CD4-positive, alpha-beta T cell treated with Interleukin-1 beta for 1 hour (primary cell): ENCODE results near the gene NAPB.
A peak's percentile ranks its signal among the peaks of the same experiment; 100 is the strongest.
"Not testable (repeated sequence)": the region's sequence is repeated elsewhere in the genome, so short reads cannot be mapped to it uniquely, and the experiment has no call there.

ENCODE experiments used
- DNase-seq, 2 donors: peaks; one replicate each; pipeline ENCODE4 v3.0.0-alpha.2; 2020 to 2022

NAPB gene

DNA sequence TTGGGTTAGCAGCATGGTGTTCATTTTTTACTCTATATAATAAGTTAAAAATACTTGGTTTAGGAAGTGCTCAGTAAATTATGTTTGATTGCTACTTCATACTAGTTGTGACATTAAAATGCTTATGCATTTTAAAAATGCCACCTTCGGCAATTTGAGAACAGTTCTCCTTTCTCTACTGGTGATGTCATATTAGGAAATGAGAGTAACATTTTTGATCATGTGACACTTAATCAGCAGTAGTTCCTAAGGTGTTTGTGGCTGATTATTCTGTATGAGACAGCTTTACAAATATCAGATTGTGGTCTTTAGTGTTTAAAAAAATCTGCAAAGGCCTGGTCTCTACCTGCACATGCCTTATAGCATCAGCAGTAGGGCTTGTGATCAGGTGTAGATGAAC, 54.9 kb downstream of the NAPB start:
- peak in 1 of 2 donors; percentile 37 for DNase-seq

DNA sequence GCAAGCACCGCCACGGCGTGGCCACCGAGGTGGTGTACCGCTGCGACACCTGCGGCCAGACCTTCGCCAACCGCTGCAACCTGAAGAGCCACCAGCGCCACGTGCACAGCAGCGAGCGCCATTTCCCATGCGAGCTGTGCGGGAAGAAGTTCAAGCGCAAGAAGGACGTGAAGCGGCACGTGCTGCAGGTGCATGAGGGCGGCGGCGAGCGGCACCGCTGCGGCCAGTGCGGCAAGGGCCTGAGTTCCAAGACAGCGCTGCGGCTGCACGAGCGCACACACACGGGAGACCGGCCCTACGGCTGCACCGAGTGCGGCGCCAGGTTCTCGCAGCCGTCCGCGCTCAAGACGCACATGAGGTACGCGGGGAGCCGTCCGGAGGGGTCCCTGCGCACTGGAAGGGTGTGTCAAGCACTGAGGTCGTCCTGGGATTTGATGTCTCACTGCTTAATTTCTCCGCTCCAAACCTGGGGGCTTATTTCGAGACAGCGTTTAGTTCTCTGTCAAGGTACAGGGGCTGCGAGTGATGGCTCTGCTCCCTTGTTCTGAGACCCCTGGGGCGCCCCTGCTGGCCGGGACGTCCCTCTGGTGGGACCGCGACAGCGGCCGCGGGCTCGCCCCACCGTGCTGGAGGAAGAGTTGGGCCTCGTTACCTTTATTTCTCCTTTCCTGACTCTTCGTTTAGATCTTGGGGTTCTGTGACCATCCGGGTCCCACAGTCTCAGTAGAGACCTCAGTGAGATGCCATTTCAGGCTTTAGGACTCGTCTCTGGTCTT, 55.7 kb downstream of the NAPB start:
- no peak for DNase-seq

DNA sequence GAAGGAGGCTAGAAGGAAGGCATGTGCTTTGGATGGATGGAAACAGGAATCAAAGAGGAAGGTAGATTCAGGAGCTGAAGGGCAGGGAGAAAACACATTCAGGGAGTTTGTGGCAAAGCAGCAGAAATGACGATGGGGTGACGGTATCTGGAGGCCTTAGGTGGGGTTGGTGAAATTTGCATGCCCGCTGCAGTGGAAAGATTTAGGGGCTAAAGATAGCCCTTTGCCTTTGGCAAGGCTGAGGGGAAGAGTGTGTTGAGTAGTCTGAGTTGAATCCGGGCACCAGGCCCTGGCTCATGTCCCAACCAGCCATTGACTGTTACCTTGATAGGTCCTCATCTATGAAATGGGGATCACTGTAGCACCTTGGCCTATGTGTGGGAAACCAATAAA, 58.0 kb downstream of the NAPB start:
- DNase-seq = no peak

DNA sequence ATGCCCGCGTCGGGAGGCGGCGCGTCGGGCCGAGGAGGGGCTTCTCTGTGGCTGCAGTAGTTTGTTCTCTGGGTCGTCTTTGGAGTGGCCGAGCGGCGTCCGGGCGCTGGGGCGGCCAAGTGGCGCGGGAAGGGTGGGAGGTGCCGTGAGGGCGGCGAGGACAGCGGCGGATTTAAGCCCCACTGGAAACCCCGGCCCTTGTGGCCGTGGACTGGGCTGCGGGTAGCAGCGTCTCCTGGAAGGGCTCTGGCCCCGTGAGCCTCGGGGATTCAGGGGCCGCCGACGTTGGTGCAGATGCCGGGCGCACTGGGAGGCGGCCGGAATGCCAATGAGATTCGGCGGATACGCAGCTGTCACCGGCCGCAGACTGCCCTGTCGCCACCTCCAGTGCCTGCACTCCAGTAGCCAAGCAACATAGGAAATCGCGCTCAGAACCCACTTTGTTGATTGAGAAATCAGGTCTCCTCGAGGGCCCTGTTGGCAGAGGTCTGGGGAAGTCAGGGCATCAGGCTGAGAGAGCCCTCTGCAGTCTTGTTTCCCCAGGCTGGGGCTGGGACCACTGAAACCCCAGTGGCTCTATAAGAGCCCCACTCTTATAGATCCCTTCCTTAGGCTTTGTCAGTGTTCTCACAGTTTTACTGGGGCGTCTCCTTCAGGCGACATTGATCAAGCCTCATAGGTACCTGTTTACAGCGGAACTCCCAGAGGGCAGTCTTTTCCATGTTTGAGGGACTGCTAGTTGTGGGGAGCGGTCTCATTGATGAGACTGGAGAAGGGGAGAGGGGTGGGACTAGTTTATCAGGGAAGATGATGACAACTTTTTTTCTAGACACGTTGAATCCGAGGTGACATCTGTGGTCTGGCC, 58.7 kb downstream of the NAPB start:
- DNase-seq = peak; percentile 49 to 60

DNA sequence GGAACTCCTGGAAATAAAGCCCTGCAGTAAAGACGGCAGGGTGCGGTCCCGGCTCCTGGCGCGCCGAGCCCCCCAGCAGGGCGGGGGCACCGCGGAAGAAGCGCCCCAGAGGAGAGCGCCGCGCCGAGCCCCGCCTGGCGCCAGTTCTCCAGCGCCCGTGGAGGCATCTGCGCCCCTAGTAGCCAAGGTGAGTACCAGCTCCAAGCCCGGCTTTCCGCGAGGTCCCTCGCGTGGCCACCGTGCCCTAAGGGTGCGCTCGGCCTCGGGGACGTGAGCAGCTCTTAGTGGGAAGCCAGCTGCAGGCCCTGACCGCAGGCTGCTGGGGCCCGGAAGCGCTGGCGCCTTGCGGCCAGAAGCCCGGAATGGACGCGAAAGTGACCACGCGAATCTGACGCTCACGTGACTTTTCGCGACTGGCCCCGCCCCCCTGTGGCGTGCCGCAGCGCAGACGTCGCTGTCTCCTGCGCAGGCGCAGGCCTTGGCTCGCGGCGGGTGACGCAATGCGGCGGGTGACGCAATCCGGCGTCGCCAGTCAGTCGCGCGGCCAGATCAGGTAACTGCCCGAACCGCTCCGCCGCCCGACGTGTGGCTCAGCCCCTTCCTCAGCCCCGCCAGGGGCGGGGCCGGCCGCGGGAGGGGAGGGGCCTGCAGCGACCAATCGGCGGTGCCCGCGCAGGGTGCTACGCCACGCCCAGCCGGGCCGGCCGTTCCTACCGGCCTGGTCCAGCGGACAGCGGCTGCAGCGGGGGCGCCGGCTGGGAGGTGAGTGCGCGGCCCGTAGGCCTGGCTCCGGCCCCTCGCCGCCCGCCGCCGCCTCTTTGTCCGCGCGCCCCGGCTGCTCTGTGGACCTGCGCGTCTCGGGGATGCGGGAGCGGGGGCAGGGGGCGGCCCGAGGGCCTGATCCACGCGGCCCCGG, 59.6 kb downstream of the NAPB start, which contains the start of gene GZF1:
GZF1 (plus strand) TSS at position 707 of the 916 bp plus-strand sequence. CDS start 2,202 bp downstream, outside the sequence.
- DNase-seq = peak; percentile 98 to 99

DNA sequence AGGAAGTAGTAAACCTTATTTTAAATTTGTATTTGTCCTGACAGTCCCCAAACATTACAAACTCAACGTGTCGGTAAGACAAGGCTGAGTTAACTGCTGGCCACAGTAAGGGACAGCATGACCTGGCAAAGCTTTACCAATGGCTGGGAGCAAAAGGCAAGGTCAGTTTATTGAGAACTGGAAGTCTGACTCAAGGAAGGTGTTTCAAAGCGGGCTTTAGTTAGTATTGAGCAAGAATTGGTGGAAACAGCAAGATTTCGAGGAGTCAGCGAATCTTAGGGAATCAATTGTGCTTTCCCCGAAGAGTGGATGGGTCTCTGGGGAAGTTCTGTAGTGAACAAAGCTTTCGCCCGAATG, 60.2 kb downstream of the NAPB start:
- DNase-seq = peak in 1 of 2 donors; percentile 19

DNA sequence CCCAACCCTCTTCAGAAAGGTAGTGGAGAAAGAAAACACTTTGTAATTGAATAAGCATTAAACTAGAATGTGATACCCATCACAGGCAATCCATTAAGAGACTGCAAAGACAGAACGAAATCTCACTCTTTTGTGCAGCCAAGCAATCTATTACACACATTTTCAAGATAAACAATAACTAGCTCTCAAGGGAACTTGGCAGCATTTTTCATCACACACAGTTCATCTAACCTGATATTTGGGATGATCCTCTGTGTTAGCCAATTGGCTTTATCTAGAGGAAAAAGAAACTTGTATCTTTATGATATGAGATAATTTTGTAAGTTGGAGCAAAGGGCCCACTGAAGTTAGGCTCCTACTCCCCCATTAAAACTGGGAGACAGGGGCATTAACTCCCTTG, 60.8 kb downstream of the NAPB start:
- DNase-seq = no peak

DNA sequence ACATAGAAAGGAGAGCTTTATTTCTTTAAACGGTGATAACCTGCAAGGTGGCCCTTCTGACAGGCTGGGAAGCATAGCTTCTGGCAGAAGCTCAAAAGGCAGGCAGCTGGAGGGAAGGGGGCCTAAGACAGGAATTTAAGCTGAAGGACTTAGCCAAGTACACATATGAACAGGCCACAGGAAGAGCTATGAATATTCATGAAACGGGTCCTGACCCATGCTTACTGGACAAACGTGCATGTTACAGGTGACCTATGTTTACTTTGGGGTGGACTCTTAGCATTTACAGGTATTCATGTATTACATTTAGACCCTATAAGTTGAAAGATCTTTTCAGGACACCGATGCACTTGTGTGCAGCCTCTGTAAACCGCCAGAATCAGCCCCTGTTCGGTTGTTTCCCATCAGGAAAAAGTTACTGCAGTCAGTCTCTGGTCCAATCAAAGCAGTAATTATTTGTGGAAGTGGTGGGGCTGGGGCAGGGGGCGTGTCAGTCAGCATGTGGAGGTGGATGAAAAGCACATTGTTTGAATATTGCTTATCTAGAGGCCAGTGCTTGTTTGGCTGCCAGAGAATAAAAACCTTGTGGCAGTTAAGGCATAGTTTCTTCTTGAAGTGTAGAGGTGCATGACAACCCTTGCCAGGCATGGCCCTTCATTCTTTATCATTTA, 62.2 kb downstream of the NAPB start:
- DNase-seq = no peak

DNA sequence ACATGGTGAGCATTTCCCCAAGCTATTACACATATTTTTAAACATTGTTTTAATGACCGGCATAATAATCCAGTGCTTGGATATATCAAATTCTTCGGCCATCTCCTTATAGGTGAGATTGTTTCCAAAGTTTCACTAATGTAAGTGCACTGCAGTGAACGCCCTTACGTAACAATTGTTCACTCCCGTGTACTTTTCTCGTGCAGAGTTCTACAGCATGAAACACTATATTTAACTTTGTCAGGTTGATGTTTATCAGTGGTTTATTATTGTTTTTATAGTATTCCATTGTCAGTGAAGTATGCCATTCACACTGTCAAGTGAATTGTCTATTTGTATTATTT, 62.8 kb downstream of the NAPB start:
- no peak for DNase-seq

DNA sequence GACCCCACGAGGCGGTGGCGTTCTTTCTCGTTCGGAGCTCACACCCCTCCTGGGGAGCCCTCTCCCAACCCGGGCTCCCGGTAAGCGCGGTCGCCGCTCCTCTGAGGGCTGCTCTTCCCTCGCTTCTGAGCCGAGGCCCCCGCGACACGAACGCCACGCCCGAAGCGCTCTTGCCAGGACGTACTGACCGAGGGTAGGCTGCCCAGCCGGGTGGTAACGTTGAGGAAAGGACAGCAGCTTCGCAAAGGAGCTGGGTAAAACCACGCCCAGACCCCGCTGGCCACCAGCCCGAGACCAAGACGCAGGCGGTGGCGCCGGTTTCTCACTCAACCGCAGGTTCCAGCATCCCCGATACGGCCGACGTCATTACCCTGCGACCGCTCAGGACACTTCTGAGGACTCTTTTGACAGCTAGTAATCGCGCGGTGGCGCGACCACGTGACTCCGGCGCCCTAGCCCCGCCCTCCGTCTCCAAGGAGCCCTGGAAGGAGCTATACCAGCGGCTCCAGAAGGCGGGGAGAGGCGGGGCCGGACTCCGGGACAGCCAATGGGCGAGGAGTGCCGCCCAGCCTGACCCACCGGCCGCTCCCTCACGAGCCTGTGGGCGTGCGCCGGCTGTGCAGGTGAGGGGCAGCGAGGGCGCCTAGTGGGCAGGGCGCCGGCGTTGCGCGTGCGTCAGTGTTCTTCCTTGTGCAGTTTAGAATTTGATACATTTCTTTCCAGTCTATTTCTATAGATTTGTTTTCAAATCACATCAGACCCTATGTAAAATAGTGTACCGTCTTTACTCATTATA, 63.3 kb downstream of the NAPB start:
- DNase-seq = peak; percentile 100

DNA sequence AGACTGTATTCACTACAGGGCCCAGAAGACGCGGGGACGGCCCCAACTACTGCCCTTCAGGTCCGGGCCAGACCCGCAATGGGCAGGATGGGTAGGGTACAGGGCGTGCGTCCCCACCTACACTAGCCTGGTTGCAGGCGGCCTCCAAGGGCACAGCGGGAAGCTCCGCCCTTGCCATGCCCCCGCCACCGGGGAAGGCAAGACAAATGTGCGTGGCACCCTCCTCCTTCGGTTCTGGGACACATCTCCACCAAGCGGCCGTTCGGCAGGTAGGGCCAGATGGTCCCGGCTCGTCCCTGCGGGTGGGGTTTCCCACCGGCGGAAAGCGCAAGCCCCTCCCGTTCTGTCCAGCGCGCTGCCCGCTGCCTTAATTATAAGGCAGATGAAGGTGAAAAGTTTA, 65.1 kb downstream of the NAPB start:
- DNase-seq = no peak

DNA sequence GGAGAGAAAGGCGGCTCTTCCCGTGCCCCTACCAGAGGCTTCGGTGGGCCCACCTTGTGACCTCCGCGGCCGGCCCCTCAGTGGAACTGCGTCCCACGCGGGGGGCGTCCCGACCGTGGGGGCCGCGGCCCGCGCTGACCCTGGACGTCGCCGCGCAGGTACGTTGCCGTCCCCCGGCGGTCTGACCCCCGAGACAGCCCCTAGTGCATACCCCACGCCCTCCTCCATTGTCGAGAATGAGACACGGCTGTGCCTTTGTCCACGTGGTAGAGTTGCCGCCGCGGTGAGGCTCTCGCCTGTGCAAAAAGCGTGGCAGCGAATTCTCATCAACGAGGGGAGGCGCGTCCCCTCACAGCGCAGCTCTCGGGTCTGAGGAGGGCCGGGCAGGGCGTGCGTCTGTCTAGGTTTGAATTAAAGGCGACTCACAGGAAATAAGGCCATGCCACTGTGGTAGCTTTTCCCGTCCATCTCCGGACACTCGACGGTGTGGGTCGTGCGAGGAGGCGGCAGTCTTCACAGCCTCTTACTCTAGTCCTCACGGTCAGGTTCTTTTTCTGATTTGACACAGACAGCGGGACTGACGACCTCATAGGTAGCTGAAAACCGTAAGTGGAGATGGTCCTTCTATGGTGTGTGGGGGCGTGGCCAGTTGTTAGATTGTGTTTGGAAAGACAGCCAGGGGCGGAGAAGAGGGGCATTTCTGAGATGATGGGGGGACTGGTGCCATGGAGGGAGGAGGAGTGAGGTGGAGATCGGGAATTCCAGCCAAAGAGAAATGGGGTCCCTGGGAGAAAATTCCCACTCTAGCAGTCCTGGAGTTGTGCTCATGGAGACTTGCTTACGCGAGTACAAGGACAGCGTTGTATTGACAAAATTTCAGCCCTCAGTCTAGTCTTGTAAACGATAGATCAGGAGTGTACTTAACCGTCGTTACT, 70.1 kb downstream of the NAPB start:
- DNase-seq = peak; percentile 73 to 78

DNA sequence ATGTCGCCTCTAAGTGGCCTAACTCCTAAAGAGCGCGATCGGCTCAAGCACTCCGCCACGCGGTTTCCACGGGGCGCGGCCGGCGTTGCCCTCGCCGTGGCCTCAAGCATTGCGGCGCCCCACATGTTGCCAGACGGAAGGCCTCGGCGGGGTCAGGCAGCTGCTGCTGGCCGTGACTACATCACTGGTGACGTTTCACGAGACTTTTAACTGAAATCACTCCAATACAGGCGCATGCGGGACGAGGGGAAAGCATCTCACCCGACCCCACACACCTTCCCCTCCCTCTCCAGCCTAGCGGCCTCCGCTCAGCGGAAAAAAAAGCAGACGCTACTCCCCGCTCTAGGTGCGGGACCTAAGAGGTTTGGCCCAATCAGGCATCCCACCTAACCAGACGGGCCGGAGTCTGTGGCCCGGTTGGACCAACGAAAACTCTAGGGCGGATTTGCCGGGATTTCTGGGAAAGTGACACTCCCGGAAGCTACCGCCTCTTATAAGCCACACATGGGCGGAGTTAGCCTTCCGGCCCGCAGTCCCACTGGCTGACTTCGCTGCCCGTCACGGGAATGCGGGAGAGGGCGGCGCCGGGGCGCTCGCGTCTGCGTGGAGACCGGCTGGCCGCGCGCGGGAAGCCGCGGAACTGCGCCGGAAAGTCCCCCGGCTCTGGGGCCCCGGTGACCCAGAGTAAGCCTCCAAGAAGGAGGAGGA, 70.9 kb downstream of the NAPB start, which contains the start of gene NXT1:
NXT1 (plus strand) TSS at position 596 of the 708 bp plus-strand sequence. CDS start 3,251 bp downstream, outside the sequence.
- peak; percentile 96 to 98 for DNase-seq

DNA sequence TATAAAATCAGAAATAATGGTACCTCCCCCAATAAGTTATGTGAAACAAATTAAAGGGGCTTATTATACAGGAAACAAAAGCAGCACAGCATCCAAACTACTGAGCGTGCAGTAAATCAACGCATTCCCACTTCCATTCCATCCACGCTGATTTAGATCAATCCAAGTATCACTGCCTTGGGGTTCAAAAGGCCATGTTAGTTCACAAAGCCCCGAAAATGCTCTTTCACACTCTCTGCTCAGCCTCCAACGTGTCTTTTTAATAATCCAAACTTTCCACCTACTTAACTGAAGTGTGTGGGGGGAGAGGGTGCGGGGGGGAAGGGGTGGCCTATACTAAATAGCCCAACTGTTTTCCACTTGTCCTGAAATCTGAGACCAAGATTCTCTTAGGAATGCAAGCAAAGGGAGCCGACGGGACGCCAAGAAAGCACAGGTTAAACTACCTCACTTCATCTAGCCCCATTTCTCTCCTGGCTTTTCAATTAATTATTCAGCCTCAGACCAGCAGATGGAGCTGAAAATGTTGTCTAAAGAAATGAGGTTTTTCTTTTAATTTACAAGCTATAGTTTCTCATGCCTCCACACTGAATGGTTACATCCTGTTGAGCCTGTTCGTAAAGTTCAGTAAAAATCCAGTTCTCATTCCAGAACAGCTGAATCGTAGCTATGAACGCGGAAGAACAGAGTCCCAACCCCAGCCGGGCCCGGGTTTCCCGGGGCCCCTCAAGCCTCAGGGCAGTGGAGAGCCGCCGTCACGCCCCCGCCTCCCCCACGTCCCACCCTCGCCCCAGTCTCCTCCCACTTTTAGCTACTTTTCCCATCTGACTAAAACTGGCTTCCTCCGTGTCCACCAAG, 71.7 kb downstream of the NAPB start:
- DNase-seq = peak in 1 of 2 donors; percentile 85

DNA sequence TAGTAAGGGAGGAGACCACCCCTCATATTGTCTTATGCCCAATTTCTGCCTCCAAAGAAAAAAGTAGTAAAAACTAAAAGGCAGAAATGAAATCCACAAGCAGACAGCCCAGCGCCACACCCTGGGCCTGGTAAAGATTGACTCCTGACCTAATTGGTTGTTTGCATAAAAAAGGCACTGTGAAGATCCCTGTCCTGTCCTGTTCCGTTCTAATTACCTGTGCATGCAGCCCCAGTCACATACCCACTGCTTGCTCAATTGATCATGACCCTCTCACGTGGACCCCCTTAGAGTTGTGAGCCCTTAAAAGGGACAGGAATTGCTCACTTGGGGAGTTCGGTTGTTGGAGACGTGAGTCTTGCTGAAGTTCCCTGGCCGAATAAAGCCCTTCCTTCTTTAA, 72.8 kb downstream of the NAPB start:
- not testable (repeated sequence) for DNase-seq

DNA sequence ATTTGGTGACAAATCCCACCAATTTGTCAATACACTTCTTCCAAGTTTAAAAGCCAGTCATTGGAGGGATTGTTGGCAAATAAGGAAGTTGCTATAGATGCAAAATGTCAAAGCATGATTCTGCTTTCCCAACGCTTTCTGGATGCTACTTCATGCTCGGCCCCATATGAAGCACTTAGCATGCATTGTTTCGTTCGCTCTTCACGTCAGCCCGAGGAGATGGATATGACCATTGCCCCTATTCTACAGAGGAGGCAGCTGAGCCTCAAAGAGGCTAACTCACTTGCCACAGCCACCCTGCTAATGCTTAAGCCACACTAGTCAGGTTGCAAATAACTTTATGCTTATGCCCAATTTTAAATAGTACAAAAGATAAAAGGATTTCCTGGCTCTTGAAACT, 73.5 kb downstream of the NAPB start:
- no peak for DNase-seq

DNA sequence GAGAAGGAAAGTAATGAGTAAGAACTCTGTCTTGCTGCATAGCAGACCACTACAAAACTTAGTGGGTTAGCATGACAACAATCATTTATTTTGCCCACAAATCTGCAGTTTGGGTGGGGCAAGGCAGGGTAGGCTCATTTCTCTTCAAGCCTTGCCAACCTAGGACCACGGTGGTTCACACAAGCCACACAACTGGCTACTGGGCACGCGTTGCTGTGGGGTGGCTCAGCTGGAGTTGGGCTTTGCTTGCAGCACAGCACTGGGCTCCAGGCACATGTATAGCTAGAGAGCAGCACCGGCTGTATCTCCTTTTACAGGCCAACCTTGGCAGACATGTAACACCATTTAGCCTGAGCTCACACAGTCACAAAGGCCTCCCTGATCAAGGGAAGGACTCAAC, 75.3 kb downstream of the NAPB start:
- no peak for DNase-seq

DNA sequence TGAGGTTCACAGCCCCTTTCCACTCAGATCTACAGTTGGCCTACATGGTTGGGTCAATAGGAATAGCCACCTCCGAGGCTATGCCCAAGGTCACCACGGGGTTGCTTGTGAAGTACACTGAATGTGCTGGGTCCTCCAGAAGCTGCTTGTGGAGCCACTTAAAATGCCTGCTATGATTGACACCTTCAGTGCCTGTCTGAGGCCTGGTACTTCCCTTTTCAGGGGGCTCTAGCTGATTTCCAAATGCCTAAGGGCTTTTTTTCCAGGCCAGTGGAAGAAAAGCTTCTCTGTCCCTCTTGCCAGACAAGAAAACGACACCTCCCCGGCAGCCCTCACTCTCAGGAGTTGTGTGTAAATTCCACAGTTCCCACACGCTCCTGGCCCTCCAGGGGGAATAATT, 77.0 kb downstream of the NAPB start:
- DNase-seq = no peak

DNA sequence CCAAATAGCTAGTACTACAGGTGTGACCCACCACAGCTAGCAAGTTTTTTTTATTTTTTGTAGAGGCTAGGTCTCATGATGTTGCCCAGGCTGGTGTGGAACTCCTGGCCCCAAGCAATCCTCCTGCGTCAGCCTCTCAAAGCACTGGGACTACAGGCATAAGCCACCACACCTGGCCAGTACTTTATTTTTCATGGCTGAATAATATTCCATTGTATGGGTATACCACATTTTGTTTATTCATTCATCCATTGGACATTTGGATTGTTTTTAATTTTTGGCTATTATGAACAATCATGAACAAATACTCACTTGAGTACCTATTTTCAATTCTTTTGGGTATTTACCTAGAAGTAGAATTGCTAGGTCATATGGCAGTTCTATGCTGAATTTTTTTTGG, 77.7 kb downstream of the NAPB start:
- DNase-seq = no peak
